ENCODE results near the gene NACC2. TPM values are rescaled to one million over a fixed set of nuclear protein-coding genes. Genes with fewer than 3 reads are reported as not detected.

The NACC2 gene
- polyA plus RNA-seq, 3 donors, result 8.1 to 32.4 (median 8.7) TPM

DNA sequence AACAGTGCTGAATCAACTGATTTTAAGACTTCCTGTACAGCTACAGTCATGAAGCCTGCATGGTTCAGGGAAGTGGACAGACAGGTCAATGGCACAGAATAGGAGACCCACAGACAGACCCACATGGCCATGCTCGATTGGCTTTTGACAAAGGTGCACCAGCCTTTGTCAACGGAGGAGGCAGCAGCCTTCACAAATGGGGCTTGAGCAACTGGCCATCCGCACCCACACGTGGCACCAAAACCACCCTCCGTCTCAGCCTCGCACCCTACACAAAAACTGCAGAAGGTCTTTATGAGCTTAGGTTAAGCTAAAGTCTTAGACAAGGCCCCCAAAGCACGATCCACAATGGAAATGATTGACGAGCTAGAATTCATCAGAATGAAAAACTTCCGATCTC is 74.4 kb downstream of the NACC2 start:
- no peaks in the 10 kb centered on the region for H3K4me1 ChIP-seq (ENCODE audit: control insufficient read depth in 1 of 2, insufficient read depth in 2 of 2, low read length in 2 of 2)
- no peaks in the 10 kb centered on the region for H3K9me3 Mint-ChIP-seq
- no peak for DNase-seq
- TF ChIP-seq, protein P1, sequence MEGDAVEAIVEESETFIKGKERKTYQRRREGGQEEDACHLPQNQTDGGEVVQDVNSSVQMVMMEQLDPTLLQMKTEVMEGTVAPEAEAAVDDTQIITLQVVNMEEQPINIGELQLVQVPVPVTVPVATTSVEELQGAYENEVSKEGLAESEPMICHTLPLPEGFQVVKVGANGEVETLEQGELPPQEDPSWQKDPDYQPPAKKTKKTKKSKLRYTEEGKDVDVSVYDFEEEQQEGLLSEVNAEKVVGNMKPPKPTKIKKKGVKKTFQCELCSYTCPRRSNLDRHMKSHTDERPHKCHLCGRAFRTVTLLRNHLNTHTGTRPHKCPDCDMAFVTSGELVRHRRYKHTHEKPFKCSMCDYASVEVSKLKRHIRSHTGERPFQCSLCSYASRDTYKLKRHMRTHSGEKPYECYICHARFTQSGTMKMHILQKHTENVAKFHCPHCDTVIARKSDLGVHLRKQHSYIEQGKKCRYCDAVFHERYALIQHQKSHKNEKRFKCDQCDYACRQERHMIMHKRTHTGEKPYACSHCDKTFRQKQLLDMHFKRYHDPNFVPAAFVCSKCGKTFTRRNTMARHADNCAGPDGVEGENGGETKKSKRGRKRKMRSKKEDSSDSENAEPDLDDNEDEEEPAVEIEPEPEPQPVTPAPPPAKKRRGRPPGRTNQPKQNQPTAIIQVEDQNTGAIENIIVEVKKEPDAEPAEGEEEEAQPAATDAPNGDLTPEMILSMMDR (IDR thresholded peaks at IDR 0.05), result no peak
- H3K36me3 ChIP-seq (replicated peaks in 1 of 2; ENCODE audit: control insufficient read depth in 1 of 2, insufficient read depth in 2 of 2, low read length in 2 of 2), result peaks cover 39 to 75% of the 10 kb centered on the region in 2 donors
- H3K27me3 Mint-ChIP-seq (ENCODE audit: low read depth in 3 of 3), result no peaks in the 10 kb centered on the region
- H4K20me1 ChIP-seq (ENCODE audit: insufficient read depth, low read length), result peaks cover 100% of the 10 kb centered on the region
- H3K27me3 ChIP-seq (ENCODE audit: control insufficient read depth in 2 of 2, insufficient read depth in 2 of 2, low read length in 2 of 2), result no peaks in the 10 kb centered on the region
- H3K9me3 ChIP-seq (replicated peaks in 1 of 2; ENCODE audit: control insufficient read depth in 1 of 2, insufficient read depth in 1 of 2, low read length in 2 of 2), result no peaks in the 10 kb centered on the region
- intact Hi-C loops (cut with micrococcal nuclease), result no loop called here
- H3K9ac ChIP-seq (ENCODE audit: insufficient read depth, low read length, poor library complexity, severe bottlenecking), result no peak overlapping the region
- H3K27ac ChIP-seq (ENCODE audit: low read depth in 1 of 2, low read length in 2 of 2), result peak overlapping the region in 1 of 2 donors; percentile 29
- WGBS (ENCODE audit: insufficient coverage), result 86% methylated on average over 7 of the region's 9 CpGs
- H3K4me2 ChIP-seq (replicated peaks; ENCODE audit: extremely low read depth, low read length, poor library complexity, severe bottlenecking), result no peak overlapping the region
- H3K36me3 Mint-ChIP-seq, result peaks cover 38 to 71% of the 10 kb centered on the region in 2 donors
- H3K4me3 Mint-ChIP-seq, result no peak overlapping the region
- peaks cover 17% of the 10 kb centered on the region for H3K4me1 Mint-ChIP-seq
- H3K79me2 ChIP-seq (ENCODE audit: insufficient read depth, low read length), result peaks cover 99% of the 10 kb centered on the region
- H3K4me3 ChIP-seq (replicated peaks in 1 of 3; ENCODE audit: low read depth in 2 of 3, low read length in 3 of 3), result no peak overlapping the region
- H3K27ac Mint-ChIP-seq, result peak overlapping the region in 2 of 7 donors; percentile 49 to 62
- no peak overlapping the region for H2AFZ ChIP-seq (ENCODE audit: insufficient read depth, low read depth, low read length, poor library complexity, severe bottlenecking)

DNA sequence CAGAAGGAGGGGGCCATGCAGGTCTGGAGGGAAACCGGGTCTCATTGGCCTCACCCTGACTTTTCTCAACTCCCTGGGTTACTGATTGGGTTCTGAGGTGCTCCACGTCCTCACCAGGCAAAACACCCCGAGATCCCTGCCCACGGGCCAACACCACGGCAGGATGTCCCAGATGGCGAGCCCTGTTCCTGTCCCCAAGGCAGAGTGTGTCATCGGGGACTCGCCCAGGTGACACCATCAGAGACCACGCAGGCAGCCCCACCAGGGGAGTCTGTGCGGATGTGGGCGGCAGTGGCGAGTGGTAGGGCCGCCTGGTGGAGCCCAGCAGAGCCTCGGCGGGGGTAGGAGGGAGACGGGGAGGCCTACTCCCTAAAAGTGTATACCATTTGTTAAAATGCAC is 74.9 kb downstream of the NACC2 start:
- Mint-ChIP-seq H3K27me3 (ENCODE audit: low read depth in 3 of 3) (no peaks in the 10 kb centered on the region), H3K4me1 (peaks cover 17% of the 10 kb centered on the region), H3K36me3 (peaks cover 37 to 70% of the 10 kb centered on the region in 2 donors), H3K4me3 (no peak overlapping the region), H3K27ac (peak overlapping the region in 2 of 7 donors; percentile 4 to 49), H3K9me3 (no peaks in the 10 kb centered on the region)
- no peak overlapping the region for H3K9ac ChIP-seq (ENCODE audit: insufficient read depth, low read length, poor library complexity, severe bottlenecking)
- 87% methylated on average over 12 of the region's 16 CpGs for WGBS (ENCODE audit: insufficient coverage)
- peaks cover 44 to 76% of the 10 kb centered on the region in 2 donors for H3K36me3 ChIP-seq (replicated peaks in 1 of 2; ENCODE audit: control insufficient read depth in 1 of 2, insufficient read depth in 2 of 2, low read length in 2 of 2)
- no peak overlapping the region for H3K4me3 ChIP-seq (replicated peaks in 1 of 3; ENCODE audit: low read depth in 2 of 3, low read length in 3 of 3)
- H3K4me1 ChIP-seq (ENCODE audit: control insufficient read depth in 1 of 2, insufficient read depth in 2 of 2, low read length in 2 of 2), result no peaks in the 10 kb centered on the region
- H3K9me3 ChIP-seq (replicated peaks in 1 of 2; ENCODE audit: control insufficient read depth in 1 of 2, insufficient read depth in 1 of 2, low read length in 2 of 2), result no peaks in the 10 kb centered on the region
- peak overlapping the region in 1 of 2 donors; percentile 29 for H3K27ac ChIP-seq (ENCODE audit: low read depth in 1 of 2, low read length in 2 of 2)
- no peak for DNase-seq
- H2AFZ ChIP-seq (ENCODE audit: insufficient read depth, low read depth, low read length, poor library complexity, severe bottlenecking), result no peak overlapping the region
- TF ChIP-seq, protein P1 (IDR thresholded peaks at IDR 0.05), result no peak
- intact Hi-C loops (cut with micrococcal nuclease), result no loop called here
- no peaks in the 10 kb centered on the region for H3K27me3 ChIP-seq (ENCODE audit: control insufficient read depth in 2 of 2, insufficient read depth in 2 of 2, low read length in 2 of 2)
- no peak overlapping the region for H3K4me2 ChIP-seq (replicated peaks; ENCODE audit: extremely low read depth, low read length, poor library complexity, severe bottlenecking)
- peaks cover 99% of the 10 kb centered on the region for H3K79me2 ChIP-seq (ENCODE audit: insufficient read depth, low read length)
- H4K20me1 ChIP-seq (ENCODE audit: insufficient read depth, low read length), result peaks cover 100% of the 10 kb centered on the region

Measured in CD14-positive monocyte (primary cell).